HUES64 (cell line): ENCODE results near the gene SNX21.

Experiments used
- H3K27ac ChIP-seq: 2 replicates; pipeline ENCODE4 v1.7.0; 2013; ENCODE audit warnings: low read depth, low read length, inconsistent platforms
- H3K27me3 ChIP-seq: 2 replicates; pipeline ENCODE4 v1.6.1; 2013; ENCODE audit warnings: mild to moderate bottlenecking, low read length; ENCODE audit not compliant: insufficient read depth
- H3K36me3 ChIP-seq: 2 replicates; pipeline ENCODE4 v1.6.1; 2013; ENCODE audit warnings: mild to moderate bottlenecking, low read length; ENCODE audit not compliant: insufficient read depth
- H3K4me1 ChIP-seq: 2 replicates; pipeline ENCODE4 v1.6.1; 2013; ENCODE audit warnings: mild to moderate bottlenecking, low read length, moderate library complexity; ENCODE audit not compliant: insufficient read depth
- H3K4me3 ChIP-seq: 2 replicates; pipeline ENCODE4 v1.5.1; 2013; ENCODE audit warnings: mild to moderate bottlenecking, low read length, moderate library complexity
- H3K9ac ChIP-seq: 2 replicates; pipeline ENCODE4 v1.6.1; 2013; ENCODE audit warnings: mild to moderate bottlenecking, low read depth, low read length
- H3K9me3 ChIP-seq: 2 replicates; pipeline ENCODE4 v1.6.1; 2013; ENCODE audit warnings: low read depth, low read length; ENCODE audit not compliant: insufficient read depth
- WGBS: fragments of 150-250, 120-280 bp; methylation state at CpG from one replicate; pipeline ENCODE4 v1.1.7; 2013; ENCODE audit warnings: missing lambda C conversion rate; 5-methylcytosine and 5-hydroxymethylcytosine counted together

The SNX21 gene

GRCh38 chr20:45812157-45813005, 21.2 kb upstream of the SNX21 start, which contains the start of gene UBE2C:
Gene UBE2C, plus strand, starts transcription at chr20:45812644. Its CDS starts 52 bp downstream, at chr20:45812696.
- Histone ChIP-seq H3K27me3 (no peaks in the 10 kb centered on the region), H3K36me3 (peaks cover 74% of the 10 kb centered on the region), H3K9me3 (no peaks in the 10 kb centered on the region), H3K27ac (peak within 1 kb of the TSS; percentile 77), H3K4me3 (peak within 1 kb of the TSS; percentile 97), H3K4me1 (no peaks in the 10 kb centered on the region), H3K9ac (peak within 1 kb of the TSS; percentile 85)
- WGBS: 3% methylated on average over 65 of the region's 65 CpGs

GRCh38 chr20:45813006-45813340, 20.6 kb upstream of the SNX21 start:
- Histone ChIP-seq H3K9ac (peak overlapping the region; percentile 85), H3K4me3 (peak overlapping the region; percentile 97), H3K36me3 (peaks cover 76% of the 10 kb centered on the region), H3K27ac (peak overlapping the region; percentile 77), H3K4me1 (no peaks in the 10 kb centered on the region), H3K27me3 (no peaks in the 10 kb centered on the region), H3K9me3 (no peaks in the 10 kb centered on the region)
- 2% methylated on average over 11 of the region's 11 CpGs for WGBS

- Histone ChIP-seq H3K4me3 (peak overlapping the region; percentile 97), H3K27me3 (no peaks in the 10 kb centered on the region), H3K9me3 (no peaks in the 10 kb centered on the region), H3K9ac (peak overlapping the region; percentile 85), H3K27ac (no peak overlapping the region), H3K36me3 (peaks cover 75% of the 10 kb centered on the region), H3K4me1 (no peaks in the 10 kb centered on the region)
- WGBS: 43% methylated on average over 4 of the region's 7 CpGs
Measured at GRCh38 chr20:45813489-45813888, 20.1 kb upstream of the SNX21 start.

DNA sequence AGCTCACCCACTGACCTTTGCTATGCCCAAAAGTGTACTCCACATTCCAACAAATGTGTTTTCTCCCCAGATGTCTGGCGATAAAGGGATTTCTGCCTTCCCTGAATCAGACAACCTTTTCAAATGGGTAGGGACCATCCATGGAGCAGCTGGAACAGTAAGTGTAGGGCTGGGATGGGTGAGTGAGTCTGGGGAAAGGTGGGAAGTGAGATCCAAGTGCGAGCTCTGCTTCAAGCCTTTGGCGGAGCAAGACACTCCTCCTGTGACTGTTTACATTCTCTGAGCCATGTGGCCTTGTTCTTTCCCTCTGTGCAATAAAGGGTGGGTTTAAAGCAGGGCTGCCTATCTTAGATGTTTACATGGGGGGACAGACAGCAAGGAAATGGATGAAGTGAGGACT, 19.3 kb upstream of the SNX21 start:
- peak overlapping the region; percentile 25; the same call in 1 of the 2 replicates for H3K4me3 ChIP-seq
- H3K9ac ChIP-seq: no peak overlapping the region
- no peaks in the 10 kb centered on the region for H3K4me1 ChIP-seq
- H3K27ac ChIP-seq: no peak overlapping the region
- 97% methylated on average over 3 of the region's 3 CpGs for WGBS
- no peaks in the 10 kb centered on the region for H3K27me3 ChIP-seq
- H3K9me3 ChIP-seq: no peaks in the 10 kb centered on the region
- H3K36me3 ChIP-seq: peaks cover 67% of the 10 kb centered on the region

DNA sequence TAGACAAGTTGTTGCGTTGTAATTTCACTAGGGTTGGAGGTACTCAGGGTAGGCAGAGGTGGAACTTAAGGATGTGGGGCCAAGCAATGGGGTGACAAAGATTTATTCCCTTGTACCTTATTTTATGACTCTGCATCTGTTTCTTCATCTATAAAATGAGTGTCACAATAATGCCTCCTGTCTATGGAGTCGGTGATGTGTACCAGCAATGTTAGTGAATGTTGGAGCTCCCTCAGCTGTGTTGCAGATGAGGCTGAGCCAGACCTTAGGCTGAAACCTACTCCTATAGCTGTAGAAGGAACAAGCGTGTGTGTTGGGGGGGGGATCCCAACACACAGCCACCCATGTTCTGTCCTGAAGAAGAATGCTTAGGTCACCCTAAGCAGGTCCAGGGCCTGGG, 16.6 kb upstream of the SNX21 start:
- no peak overlapping the region for H3K9ac ChIP-seq
- H3K27ac ChIP-seq: peak overlapping the region; percentile 61; the same call in 1 of the 2 replicates
- H3K27me3 ChIP-seq: no peaks in the 10 kb centered on the region
- 100% methylated on average over 2 of the region's 3 CpGs for WGBS
- no peak overlapping the region for H3K4me3 ChIP-seq
- no peaks in the 10 kb centered on the region for H3K4me1 ChIP-seq
- no peaks in the 10 kb centered on the region for H3K9me3 ChIP-seq
- H3K36me3 ChIP-seq: peaks cover 44% of the 10 kb centered on the region

GRCh38 chr20:45817376-45818194, 16.0 kb upstream of the SNX21 start:
- Histone ChIP-seq H3K9ac (no peak overlapping the region), H3K27me3 (no peaks in the 10 kb centered on the region), H3K9me3 (no peaks in the 10 kb centered on the region), H3K4me3 (no peak overlapping the region), H3K27ac (peak overlapping the region; percentile 61; the same call in 1 of the 2 replicates), H3K36me3 (peaks cover 44% of the 10 kb centered on the region), H3K4me1 (no peaks in the 10 kb centered on the region)
- 88% methylated on average over 8 of the region's 9 CpGs for WGBS

GRCh38 chr20:45818239-45818638, 15.4 kb upstream of the SNX21 start:
- WGBS: 79% methylated on average over 3 of the region's 3 CpGs

DNA sequence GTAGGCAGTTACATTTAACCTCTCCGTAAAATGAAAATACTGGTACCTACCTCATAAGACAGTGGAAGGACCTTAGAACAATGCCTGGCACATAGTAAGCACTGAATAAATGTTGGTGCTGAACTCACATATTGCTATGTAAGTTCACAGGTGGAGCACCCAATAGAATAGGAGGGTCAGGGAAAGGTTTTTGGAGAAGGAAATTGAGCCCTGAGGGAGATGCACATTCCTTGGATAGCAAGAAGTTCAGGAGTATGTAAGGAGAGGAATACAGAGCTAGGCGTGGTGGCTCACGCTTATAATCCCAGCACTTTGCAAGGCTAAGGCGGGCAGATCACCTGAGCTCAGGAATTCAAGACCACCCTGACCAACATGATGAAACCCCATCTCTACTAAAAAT, 14.1 kb upstream of the SNX21 start:
- no peaks in the 10 kb centered on the region for H3K9me3 ChIP-seq
- peaks cover 32% of the 10 kb centered on the region for H3K36me3 ChIP-seq
- peaks cover 12% of the 10 kb centered on the region for H3K27me3 ChIP-seq
- no peak overlapping the region for H3K9ac ChIP-seq
- H3K4me3 ChIP-seq: no peak overlapping the region
- H3K4me1 ChIP-seq: no peaks in the 10 kb centered on the region; the same call in 1 of the 2 replicates
- 93% methylated on average over 4 of the region's 4 CpGs for WGBS
- H3K27ac ChIP-seq: no peak overlapping the region

More at GRCh38 chr20:45818239-45818638, 15.4 kb upstream of the SNX21 start:
- Histone ChIP-seq H3K27me3 (peaks cover 3% of the 10 kb centered on the region), H3K4me1 (no peaks in the 10 kb centered on the region; the same call in 1 of the 2 replicates), H3K27ac (peak overlapping the region; percentile 3; the same call in 1 of the 2 replicates), H3K9ac (no peak overlapping the region), H3K9me3 (no peaks in the 10 kb centered on the region), H3K36me3 (peaks cover 43% of the 10 kb centered on the region), H3K4me3 (no peak overlapping the region)

DNA sequence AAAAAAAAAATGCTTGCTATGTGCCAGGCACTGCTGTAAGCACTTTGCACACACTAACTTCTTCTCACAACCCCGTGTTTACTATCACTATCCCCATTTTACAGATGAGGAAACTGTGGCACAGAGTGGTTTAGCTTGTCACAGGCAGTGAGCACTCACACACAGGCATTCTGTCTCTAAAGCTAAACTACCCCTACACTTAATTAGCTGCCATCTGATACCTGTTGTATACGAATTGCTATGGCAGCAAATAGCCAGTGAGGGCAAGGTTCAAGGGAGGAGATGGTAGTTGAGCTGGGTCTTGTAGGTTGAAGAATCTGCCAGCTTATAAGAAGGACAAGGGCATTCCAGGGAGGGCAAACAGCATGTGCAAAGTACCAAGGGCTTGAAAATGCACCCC, 11.7 kb upstream of the SNX21 start:
- Histone ChIP-seq H3K9me3 (no peaks in the 10 kb centered on the region), H3K9ac (no peak overlapping the region), H3K27ac (no peak overlapping the region), H3K27me3 (peaks cover 12% of the 10 kb centered on the region), H3K4me1 (no peaks in the 10 kb centered on the region; the same call in 1 of the 2 replicates), H3K4me3 (no peak overlapping the region), H3K36me3 (peaks cover 10% of the 10 kb centered on the region)
- 84% methylated on average over 2 of the region's 2 CpGs for WGBS

DNA sequence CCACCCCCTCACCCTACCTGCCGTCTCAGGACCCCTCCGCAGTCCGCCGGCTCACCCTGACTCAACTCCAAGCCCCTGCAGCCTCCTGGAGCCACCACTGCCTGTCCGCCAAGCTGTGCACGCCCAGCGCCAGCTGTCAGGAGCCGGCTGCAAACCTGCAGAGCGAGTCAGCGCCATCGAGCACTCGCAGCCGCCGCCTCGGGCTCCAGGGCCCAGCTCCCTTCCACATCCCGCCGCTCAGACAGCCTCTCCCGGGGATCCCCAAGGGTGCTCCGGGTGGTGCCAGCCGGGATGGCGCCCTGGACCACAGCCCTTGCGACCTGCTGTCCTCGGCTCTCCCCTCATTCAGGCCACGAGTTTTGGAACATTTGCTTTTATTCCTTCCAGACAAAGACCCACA, 10.7 kb upstream of the SNX21 start:
- Histone ChIP-seq H3K36me3 (peaks cover under 1% of the 10 kb centered on the region; the same call in 1 of the 2 replicates), H3K4me1 (no peaks in the 10 kb centered on the region; the same call in 1 of the 2 replicates), H3K9ac (no peak overlapping the region), H3K9me3 (no peaks in the 10 kb centered on the region), H3K27ac (no peak overlapping the region), H3K27me3 (peaks cover 12% of the 10 kb centered on the region), H3K4me3 (no peak overlapping the region; the same call in 1 of the 2 replicates)
- WGBS: 84% methylated on average over 24 of the region's 24 CpGs
